NCI-H1092 treated with DMSO at 0.1 percent for 48 hours (cell line): Measurements from ENCODE around the gene TMEM185B.
A peak's percentile ranks its signal among the peaks of the same experiment; 100 is the strongest.
"Not testable (repeated sequence)": the region's sequence is repeated elsewhere in the genome, so short reads cannot be mapped to it uniquely, and the experiment has no call there.

Experiments
- DNase-seq: peaks from one replicate; lab custom pipeline; 2025; lab: John Stamatoyannopoulos, UW

TMEM185B gene

DNA sequence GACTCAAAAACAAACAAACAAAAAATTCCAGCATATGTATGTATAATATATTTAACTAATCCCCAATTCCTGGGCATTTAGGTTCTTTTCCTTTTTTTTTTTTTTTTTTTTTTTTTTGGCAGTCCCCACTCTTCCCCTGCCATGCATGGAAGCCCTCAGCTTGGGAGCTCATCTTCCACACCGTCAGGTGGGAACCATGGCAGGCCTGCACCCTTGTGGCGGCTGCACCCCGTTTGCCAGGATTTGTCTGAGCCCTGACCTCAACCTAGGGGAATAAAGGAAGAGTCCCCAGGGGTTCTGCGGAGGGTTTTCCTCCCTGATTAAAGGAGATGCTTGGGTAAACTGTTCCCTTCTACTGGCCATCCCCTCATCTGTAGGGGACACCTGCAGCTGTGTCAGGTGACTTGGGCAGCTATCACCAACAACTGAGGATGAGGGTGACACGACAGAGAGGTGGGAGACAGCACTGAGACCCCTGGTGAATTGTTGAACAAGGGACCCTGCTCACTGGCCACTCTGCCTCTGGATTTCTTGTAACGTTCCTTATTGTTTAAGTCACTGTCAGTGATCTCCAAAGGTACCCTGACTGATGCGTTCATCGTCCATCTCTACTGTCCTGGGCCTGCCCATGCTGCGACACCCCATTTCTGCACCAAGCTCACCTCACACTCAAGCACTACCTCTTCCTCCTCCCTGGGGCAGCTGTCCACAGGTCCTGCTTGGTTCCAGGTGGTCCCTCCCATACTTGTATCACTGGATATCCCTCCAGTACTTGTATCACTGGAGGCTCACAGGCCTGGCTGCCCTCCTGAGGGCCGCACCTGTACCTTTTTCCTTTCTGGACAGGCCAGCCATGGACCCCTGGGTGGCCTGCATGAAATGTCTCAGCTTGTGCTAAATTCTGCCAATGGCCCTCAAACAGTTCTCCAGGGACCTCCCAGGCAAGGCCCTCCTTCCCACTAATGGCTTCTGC lies 14.5 kb downstream of the TMEM185B start:
- DNase-seq = no peak

DNA sequence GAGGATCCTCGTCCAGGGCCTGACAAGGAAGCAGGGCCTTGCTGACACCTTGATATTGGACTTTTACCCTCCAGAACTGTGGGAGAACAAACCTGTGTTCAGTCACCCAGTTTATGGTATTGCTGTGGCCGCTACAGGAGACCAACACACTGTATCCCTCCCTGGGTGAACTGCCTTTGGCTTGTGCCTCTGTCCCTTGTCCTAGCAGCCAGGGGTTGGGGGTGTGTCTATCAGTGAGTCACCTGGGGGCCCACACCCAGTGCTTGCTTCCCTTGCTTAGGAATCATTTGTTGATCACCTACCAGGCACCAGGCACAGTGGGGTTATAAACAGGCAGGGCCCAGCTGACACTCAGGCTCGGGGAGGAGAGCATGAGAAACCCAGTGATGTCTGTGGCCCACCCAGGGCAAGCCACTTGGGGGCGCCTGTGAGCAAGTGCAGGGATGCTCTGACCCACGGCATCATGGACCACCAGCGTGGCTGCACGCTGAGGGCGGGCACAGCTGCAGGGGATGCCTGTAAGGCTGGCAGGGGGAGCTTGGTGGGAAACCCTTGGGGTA lies 17.1 kb downstream of the TMEM185B start:
- no peak for DNase-seq

DNA sequence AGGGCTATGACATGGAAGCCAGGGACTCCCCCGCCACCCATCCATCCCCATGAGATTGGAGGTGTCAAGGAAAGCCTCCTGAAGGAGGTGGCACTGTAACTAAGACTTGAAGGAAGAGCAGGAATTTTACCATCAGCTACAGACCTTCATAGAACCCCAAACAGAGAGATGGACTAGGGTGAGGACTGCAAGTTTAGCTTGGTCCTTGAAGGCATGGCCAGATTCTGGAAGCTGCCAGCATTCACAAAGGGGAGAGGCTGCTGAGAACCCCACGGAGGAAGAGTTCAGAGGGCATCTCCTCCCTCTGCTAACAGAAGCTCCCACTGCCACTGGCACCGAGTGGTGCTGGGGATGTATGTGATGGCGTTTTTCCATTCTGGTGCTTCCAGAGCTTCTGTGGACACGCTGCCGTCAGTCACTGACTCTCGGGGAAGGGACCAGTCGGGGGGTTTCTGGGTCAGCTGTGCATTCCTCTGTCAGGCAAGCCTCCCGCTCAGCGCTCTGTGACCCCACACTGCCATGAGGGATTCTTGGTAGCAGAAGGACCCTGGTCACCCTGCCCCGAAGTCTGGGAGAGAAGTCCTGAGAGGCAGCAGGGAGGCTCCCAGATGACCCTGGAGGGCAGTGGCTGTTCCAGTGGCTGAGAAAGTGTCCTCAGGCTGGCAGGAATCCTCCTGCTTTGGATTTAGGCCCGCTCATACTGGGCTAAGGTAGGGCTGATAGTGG lies 18.1 kb downstream of the TMEM185B start:
- DNase-seq = no peak

DNA sequence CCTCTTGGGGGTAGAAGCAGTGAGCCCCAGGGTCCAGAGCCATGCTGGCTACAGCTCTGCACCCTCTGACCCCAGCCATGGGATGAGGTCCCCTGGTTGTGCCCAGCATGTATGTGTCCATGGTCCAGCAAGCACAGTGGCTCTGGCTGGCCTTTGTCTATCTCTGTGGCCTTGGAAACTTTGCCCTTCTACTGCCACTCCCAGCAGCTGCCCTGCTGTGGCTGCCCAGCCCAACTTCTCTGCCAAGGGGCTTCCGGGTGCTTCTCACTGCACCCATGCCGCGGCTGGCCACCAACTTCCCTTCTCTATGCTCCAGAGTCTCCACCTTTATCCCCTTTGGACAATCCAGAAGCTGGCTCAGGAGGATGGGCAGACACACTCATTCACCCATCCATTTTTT lies 18.8 kb downstream of the TMEM185B start:
- no peak for DNase-seq

DNA sequence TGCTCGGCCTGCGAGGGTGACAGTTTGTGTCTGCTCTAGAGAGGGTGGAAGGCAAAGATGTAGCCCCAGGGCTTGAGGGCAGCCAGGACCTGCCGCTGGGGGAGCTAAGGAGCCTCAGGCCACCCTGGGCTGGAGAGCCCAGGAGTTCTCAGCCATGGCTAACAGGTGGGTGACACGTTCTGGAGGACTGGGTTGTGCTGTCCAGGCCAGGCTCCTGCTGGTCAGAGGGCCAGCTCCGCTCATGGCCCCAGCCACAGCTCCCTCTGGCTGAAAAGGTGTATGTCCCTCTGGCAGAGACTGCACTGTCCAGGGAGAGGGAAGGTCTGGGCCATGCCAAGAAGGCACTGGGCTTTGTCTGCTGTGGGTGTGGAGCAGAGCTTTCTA lies 19.2 kb downstream of the TMEM185B start:
- no peak for DNase-seq

DNA sequence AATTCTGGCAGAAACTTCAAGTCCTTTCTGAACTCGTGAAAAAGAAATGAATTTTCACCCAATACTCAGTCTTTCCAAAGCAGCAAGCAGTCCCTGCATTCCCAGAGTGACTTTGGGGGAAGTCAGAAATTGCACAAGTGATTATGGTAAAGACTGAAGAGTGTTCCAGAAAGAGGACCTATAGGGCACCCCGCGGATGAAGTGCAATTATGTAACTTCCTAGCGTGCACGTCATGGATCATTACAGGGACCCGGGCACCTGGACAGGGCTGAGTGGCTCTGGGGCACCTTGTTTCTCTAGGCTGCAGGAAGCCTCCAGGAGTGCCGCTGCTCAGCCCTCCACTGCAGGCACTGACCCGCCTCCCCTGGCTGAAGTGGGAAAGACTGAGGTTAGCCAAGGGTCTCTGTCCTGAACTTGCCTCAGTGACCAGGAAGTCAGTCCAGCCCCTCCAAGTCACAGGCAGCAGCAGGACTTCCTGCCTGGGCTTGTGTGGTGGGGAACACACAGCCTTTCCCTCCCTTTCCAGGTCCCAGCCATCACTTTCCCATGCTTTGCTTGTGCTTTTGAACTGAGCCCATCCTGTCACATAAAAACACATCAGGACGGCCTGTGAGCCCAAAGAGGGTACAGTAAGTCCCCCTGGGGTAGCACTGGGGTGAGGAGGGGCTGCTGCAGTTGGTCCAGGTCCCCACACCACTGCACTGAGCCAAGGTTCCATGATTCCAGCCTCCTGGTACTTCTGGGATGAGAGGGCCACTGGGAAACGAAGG lies 19.8 kb downstream of the TMEM185B start:
- DNase-seq = no peak

DNA sequence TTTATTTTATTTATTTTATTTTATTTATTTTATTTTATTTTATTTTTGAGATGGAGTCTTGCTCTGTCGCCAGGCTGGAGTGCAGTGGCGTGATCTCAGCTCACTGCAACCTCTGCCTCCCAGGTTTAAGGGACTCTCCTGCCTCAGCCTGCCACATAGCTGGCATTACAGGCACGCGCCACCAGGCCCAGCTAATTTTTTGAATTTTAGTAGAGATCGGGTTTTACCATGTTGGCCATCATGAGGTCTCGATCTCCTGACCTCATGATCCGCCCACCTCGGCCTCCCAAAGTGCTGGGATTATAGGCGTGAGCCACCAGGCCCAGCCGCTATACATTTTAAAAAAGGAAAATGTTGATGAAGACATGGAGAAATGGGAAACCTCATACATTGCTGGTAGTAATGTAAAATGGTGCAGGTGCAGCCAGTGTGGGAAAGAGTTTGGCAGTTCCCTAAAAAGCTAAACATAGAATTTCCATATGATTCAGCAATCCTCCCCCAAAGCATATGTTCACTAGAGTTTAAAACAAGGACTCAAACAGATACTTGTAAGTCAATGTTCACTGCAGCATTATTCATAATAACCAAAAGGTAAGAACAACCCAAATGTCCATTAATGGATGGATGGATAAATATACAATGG lies 23.3 kb downstream of the TMEM185B start:
- DNase-seq = not testable (repeated sequence)

DNA sequence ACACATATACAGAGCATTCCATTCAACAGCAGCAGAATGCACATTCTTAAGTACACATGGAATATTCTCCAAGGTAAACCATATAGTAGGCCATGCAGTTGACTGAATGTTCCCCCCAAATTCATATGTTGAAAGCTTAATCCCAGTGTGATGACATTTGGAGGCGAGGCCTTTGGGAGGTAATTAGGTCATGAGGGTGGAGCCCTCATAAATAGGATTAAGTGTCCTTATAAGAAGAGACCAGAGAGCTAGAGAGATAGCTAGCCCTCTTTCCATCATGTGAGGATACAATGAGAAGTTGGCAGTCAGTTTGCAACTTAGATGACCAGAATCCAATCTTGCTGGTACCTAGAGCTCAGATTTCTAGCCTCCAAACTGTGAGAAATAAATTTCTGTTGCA lies 27.6 kb downstream of the TMEM185B start:
- DNase-seq = no peak

DNA sequence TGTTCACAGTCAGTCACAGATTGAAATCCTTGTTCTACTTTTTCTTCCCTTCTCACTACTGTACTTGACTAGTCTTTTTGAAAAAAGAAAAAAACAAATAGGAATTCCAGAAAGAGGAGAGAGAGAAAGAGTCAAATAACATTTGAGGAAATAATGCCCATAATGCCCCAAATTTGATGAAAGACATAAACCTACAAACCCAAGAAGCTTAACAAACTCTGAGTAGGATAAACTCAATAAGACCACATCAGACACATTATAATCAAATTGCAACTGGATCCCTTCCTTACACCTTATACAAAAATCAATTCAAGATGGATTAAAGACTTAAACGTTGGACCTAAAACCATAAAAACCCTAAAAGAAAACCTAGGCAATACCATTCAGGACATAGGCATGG lies 30.9 kb downstream of the TMEM185B start:
- DNase-seq = no peak

DNA sequence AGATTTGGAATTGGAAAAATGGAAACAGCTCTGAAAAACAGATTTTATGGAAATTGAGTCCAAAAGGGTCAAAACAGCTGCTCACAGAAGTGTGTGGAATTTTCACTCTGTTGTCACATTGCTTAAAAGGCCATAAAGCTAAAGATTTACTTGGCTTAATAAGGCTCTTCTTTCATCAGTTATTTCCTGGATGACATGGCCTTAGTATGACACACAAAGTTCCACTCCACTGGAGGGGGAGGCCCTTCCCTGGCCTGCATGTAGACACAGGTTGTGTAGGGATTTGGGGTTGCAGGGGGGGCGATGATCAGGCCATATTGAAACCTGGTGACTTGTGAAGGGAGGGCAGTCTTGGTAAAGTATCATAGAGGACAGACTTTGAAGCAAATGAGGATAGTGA lies 34.0 kb downstream of the TMEM185B start:
- no peak for DNase-seq

DNA sequence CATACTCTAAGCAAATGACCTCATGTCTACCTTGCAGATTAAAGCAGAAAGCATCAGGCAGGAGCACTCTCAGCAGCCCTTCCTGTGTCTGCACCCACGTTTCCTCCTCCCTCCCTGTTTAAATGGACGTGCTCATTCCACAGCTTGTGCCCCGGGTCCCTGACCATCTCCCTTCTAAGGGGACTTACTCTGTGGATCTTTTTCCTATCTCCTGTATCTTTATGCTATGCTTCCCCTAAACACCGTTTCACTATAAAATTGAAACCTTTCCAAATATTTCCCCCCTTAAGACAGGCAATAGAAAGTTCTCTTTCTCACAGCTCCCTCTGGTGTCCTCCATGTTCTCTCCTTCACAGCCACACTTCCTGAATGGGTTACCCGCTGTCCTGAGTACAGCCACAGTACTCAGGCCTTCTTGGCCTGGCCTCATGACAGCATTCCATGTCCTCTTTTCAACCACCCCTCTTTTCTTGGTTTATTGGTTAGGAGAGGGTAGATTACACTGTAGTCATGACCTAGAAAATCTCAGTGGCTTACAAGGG lies 41.1 kb downstream of the TMEM185B start:
- no peak for DNase-seq

DNA sequence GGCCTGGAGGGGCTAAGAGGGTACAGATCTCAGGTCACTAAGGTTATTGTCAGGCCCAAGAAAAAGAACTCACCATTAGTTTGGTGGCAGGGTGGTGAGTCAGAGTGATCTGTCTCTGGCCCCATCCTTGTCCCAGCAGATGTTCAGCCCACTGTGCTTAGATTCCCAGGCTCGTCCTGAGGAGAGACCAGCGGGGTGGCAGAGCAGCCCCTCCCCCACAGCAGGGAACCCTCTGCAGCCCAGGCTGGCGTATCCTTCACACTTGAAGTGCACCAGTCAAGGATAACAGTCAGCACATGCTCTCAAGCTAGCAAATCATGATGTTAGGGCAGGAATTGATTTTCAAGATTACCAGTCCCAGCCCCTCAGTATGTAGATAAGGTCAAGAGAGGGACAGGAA lies 43.1 kb downstream of the TMEM185B start:
- no peak for DNase-seq

DNA sequence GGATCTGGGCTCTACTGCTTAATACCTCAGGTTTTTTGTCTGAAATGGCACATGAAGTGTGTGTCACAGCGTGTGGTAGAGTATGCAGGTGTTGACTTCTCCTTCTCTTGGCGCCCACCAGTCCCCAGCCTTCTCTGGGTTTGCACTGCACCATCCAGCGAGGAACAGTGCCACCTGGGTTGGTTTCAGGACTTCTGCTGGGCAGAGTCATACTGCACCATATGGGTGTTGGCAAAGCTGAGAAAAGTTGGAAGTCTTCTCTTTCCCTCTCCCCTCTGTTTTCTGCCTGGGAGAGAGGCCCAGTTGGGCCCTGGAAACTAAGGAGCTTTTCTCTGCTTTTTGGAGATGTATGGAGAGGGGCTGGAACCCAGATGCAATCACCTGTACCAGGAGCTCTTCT lies 43.8 kb downstream of the TMEM185B start:
- no peak for DNase-seq

DNA sequence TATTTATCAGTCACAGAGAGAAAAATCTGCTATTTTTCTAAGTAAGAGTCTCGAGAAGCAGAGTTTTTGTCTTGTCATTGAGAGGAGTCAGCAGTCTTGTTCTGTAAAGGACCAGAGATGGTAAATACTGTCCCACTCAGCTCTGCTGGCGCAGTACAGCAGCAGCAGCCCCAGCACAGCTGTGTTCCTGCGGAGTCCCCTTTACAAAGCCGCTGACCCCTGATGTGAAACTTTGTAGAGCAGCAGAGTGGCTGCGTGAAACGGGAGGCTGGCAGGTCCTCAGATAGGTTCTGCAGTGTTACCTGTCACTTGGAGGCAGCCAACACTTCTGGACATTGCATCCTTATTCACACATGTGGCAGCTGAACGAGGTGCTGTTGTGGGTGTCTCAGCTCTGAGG lies 45.2 kb downstream of the TMEM185B start:
- no peak for DNase-seq

DNA sequence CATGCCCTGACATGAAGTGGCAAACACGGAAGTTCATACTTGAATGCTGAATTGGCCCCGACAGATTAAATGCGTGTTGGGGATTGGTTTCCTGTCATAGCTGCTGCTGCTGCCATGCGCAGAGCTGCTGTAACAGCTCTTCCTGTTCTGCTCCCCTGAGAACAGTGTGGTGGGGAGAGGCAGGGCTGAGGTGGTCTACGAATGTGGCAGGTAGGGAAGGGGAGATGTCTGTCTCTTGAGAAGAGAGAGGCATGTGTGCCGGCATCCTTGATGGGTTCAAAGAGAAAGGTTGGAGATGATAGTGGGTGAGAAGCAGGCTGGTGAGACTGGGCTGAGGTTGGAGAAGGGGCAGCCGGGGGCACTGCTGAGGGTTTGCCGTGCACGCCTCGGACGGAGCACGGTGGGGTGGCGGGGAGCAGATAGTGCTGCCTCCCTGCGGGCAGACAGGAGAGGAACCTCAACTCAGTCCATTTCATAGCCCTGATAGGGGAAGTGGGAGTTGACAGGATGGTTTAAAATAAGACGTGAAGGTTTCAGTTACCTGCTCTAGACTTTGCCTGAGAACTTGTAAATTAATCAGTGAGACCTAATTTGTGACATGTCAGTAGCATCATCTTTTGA lies 46.1 kb downstream of the TMEM185B start:
- no peak for DNase-seq

DNA sequence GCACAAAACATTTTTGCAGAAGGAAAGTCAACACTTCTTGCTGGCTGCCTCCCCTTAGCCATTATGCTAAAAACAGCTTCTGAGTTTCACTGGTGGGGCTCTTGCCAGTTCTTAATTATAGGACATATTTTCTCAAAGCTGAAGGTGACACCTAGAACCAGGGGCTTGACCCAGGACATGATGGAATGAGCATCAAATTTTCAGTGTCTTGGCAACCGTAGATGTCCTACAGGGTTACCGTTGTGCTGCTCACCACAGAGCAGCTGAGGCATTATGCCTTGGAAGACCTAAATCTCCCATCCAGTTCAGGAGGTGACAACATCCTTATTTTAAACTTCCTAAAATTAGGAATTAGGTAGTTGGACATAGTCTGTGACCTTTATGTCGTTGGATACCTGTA lies 46.7 kb downstream of the TMEM185B start:
- no peak for DNase-seq

DNA sequence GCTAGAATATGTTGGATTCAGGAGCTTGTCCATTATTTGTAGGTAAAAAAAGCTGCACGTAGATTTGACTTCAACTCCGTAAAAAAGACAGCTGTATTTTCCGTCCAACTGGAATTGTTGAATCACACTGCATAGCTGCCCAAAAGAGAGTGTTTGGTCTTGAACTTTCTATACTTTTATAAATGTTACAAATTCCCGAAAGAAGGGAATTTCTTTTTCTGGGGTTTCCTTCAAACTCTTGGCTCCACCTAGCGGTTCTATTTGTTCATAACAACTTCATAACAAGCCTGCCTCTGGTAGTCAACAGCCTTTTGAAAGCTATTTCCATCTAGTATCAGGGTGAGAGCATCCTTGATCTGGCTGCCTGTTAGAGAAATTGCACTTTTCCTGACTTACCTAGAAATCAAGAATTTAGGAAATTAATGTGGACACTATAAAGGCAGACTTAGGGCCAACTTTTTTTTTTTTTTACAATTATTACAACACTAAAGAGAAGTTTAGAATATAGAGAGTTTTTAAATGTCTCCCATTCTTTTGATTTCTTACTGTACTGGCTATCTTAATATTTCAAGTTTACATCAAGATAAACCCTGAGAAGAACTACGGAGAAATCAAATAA lies 48.1 kb downstream of the TMEM185B start:
- peak; percentile 40 for DNase-seq
